DOHH2 (cell line): ENCODE data around the gene NALCN.

ENCODE experiments used
- H3F3A ChIP-seq: fragments of 200-600 bp; sonication (generic), shearing (Covaris generic); 2 replicates; pipeline ENCODE4 v1.6.0; 2016; ENCODE audit warnings: antibody characterized with exemption, mild to moderate bottlenecking; ENCODE audit not compliant: control insufficient read depth, insufficient read depth
- H3K27ac ChIP-seq: fragments of 200-600 bp; sonication (generic); 2 replicates; pipeline ENCODE4 v1.5.1; 2014; ENCODE audit warnings: low read depth, mild to moderate bottlenecking, low read length, moderate library complexity
- H3K27me3 ChIP-seq: fragments of 200-600 bp; sonication (generic); 2 replicates; pipeline ENCODE4 v1.6.1; 2014; ENCODE audit warnings: mild to moderate bottlenecking, low read length, mixed read lengths; ENCODE audit not compliant: control insufficient read depth
- H3K36me3 ChIP-seq: fragments of 200-600 bp; sonication (generic); 2 replicates; pipeline ENCODE4 v1.6.1; 2014; ENCODE audit warnings: mild to moderate bottlenecking, low read length, moderate library complexity, mixed read lengths; ENCODE audit not compliant: control insufficient read depth
- H3K4me1 ChIP-seq: fragments of 200-600 bp; sonication (generic); 2 replicates; pipeline ENCODE4 v1.6.1; 2014; ENCODE audit warnings: mild to moderate bottlenecking, low read length, mixed read lengths; ENCODE audit not compliant: control insufficient read depth
- H3K4me2 ChIP-seq: fragments of 200-600 bp; sonication (generic); 2 replicates; pipeline ENCODE4 v1.6.0; 2014; ENCODE audit warnings: mild to moderate bottlenecking, low read length, moderate library complexity
- H3K4me3 ChIP-seq: fragments of 200-600 bp; sonication (generic); 2 replicates; pipeline ENCODE4 v1.5.1; 2014; ENCODE audit warnings: mild to moderate bottlenecking, low read length, mixed read lengths
- H3K79me2 ChIP-seq: fragments of 200-600 bp; sonication (generic); 2 replicates; pipeline ENCODE4 v1.6.1; 2014; ENCODE audit warnings: mild to moderate bottlenecking, low read length, mixed read lengths; ENCODE audit not compliant: control insufficient read depth
- H3K9me2 ChIP-seq: fragments of 200-600 bp; sonication (generic); replicated peaks from 2 replicates; pipeline ENCODE4 v1.6.1; 2014; ENCODE audit warnings: mild to moderate bottlenecking, low read length, mixed read lengths; ENCODE audit not compliant: control insufficient read depth
- H3K9me3 ChIP-seq: fragments of 200-600 bp; sonication (generic); 2 replicates; pipeline ENCODE4 v1.6.1; 2014; ENCODE audit warnings: antibody characterized with exemption, low read length, mixed read lengths; ENCODE audit not compliant: control insufficient read depth, insufficient read depth
- H4K20me1 ChIP-seq: fragments of 200-600 bp; sonication (generic); 2 replicates; pipeline ENCODE4 v1.6.0; 2014; ENCODE audit warnings: low read depth, mild to moderate bottlenecking, antibody characterized with exemption, low read length, moderate library complexity; ENCODE audit not compliant: control insufficient read depth, insufficient read depth
- EZH2phosphoT487 ChIP-seq: fragments of 200-600 bp; sonication (generic); IDR thresholded peaks from 2 replicates; pipeline ENCODE4 v1.6.1; 2017; ENCODE audit warnings: borderline replicate concordance, mild to moderate bottlenecking, antibody characterized with exemption, low read length, moderate library complexity, mixed read lengths
- TF ChIP-seq, protein P1 (sequence below): fragments of 200-600 bp; sonication (generic); IDR thresholded peaks from one replicate; pipeline ENCODE4 v1.5.1; 2014; ENCODE audit warnings: antibody characterized with exemption, mild to moderate bottlenecking, low read depth, low read length; ENCODE audit not compliant: poor library complexity, severe bottlenecking

Gene NALCN

GRCh38 chr13:101017123-101017872 lies 399.0 kb downstream of the NALCN start:
- Histone ChIP-seq H3K79me2 (no peaks in the 10 kb centered on the region), H3F3A (no peaks in the 10 kb centered on the region), H3K9me3 (no peaks in the 10 kb centered on the region), H3K27me3 (no peaks in the 10 kb centered on the region), H3K9me2 (no peaks in the 10 kb centered on the region), H3K27ac (no peak overlapping the region), H3K4me2 (no peak overlapping the region), H3K36me3 (no peaks in the 10 kb centered on the region), H4K20me1 (no peaks in the 10 kb centered on the region), H3K4me3 (no peak overlapping the region), H3K4me1 (no peaks in the 10 kb centered on the region)
- TF ChIP-seq, protein P1, sequence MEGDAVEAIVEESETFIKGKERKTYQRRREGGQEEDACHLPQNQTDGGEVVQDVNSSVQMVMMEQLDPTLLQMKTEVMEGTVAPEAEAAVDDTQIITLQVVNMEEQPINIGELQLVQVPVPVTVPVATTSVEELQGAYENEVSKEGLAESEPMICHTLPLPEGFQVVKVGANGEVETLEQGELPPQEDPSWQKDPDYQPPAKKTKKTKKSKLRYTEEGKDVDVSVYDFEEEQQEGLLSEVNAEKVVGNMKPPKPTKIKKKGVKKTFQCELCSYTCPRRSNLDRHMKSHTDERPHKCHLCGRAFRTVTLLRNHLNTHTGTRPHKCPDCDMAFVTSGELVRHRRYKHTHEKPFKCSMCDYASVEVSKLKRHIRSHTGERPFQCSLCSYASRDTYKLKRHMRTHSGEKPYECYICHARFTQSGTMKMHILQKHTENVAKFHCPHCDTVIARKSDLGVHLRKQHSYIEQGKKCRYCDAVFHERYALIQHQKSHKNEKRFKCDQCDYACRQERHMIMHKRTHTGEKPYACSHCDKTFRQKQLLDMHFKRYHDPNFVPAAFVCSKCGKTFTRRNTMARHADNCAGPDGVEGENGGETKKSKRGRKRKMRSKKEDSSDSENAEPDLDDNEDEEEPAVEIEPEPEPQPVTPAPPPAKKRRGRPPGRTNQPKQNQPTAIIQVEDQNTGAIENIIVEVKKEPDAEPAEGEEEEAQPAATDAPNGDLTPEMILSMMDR, result no peak
- no peak for TF ChIP-seq EZH2phosphoT487

- Histone ChIP-seq H3K9me2 (no peaks in the 10 kb centered on the region), H3K9me3 (no peaks in the 10 kb centered on the region), H4K20me1 (no peaks in the 10 kb centered on the region), H3K4me2 (no peak overlapping the region), H3F3A (no peaks in the 10 kb centered on the region), H3K27me3 (no peaks in the 10 kb centered on the region), H3K79me2 (no peaks in the 10 kb centered on the region), H3K27ac (no peak overlapping the region), H3K4me3 (no peak overlapping the region), H3K36me3 (no peaks in the 10 kb centered on the region), H3K4me1 (no peaks in the 10 kb centered on the region)
- no peak for TF ChIP-seq EZH2phosphoT487
- TF ChIP-seq, protein P1, result no peak
Measured at GRCh38 chr13:101016475-101016874, 399.8 kb downstream of the NALCN start.

DNA sequence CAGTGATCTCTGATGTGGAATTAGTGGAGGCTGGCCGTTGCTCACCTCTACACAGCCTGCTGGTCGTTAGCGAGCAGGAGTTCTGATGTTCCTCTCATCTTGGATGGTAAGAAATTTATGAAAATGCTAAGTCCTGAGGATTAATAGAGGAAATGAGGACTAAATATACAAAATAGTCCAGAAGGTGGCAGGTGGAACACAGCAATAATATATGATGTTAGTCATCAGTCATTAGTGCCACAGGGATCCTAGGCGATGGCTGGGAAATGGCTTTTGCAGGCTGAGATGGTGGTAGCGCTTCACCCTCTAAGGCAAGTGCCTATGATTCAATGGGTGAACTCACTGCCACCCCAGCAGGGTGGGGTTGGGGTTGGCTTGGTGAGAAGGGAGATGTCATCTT lies 403.1 kb downstream of the NALCN start:
- no peak for TF ChIP-seq EZH2phosphoT487
- TF ChIP-seq, protein P1, result no peak
- H3K9me3 ChIP-seq, result no peaks in the 10 kb centered on the region

DNA sequence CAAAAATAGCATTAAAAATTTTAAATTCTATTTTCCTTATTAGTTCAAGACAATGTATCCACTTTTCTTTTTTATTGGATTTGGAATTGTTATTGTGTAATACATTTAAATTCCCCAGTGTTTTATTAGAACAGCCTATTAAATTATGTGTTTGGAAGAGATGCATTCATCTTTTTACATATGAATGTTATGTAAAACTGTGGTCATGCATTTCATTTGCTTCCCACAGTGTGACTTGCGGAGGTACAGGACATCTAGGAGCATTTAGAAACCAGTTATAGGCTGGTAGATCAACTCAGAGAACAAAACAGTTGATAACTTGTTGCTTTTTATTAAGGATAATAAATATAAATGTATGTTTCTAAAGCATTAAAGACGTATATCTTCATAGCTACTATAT lies 406.2 kb downstream of the NALCN start:
- Histone ChIP-seq H3K27me3 (no peaks in the 10 kb centered on the region), H3F3A (no peaks in the 10 kb centered on the region), H3K27ac (no peak overlapping the region), H3K4me1 (no peaks in the 10 kb centered on the region), H3K9me3 (no peaks in the 10 kb centered on the region), H4K20me1 (no peaks in the 10 kb centered on the region), H3K4me3 (no peak overlapping the region), H3K36me3 (no peaks in the 10 kb centered on the region), H3K79me2 (no peaks in the 10 kb centered on the region), H3K9me2 (no peaks in the 10 kb centered on the region), H3K4me2 (no peak overlapping the region)
- TF ChIP-seq EZH2phosphoT487, result no peak
- TF ChIP-seq, protein P1, result no peak

More for the DNA sequence above, 403.1 kb downstream of the NALCN start:
- Histone ChIP-seq H3K79me2 (no peaks in the 10 kb centered on the region), H3F3A (no peaks in the 10 kb centered on the region), H4K20me1 (no peaks in the 10 kb centered on the region), H3K9me2 (no peaks in the 10 kb centered on the region), H3K4me3 (no peak overlapping the region), H3K4me1 (no peaks in the 10 kb centered on the region), H3K27ac (no peak overlapping the region), H3K27me3 (no peaks in the 10 kb centered on the region), H3K36me3 (no peaks in the 10 kb centered on the region), H3K4me2 (no peak overlapping the region)
